Measurements from ENCODE around the gene METTL17. TPM values are rescaled to one million over a fixed set of nuclear protein-coding genes. Genes with fewer than 3 reads are reported as not detected.

METTL17 gene
- total RNA-seq, 1 experiment from 2014 or later = 80.5 TPM

DNA sequence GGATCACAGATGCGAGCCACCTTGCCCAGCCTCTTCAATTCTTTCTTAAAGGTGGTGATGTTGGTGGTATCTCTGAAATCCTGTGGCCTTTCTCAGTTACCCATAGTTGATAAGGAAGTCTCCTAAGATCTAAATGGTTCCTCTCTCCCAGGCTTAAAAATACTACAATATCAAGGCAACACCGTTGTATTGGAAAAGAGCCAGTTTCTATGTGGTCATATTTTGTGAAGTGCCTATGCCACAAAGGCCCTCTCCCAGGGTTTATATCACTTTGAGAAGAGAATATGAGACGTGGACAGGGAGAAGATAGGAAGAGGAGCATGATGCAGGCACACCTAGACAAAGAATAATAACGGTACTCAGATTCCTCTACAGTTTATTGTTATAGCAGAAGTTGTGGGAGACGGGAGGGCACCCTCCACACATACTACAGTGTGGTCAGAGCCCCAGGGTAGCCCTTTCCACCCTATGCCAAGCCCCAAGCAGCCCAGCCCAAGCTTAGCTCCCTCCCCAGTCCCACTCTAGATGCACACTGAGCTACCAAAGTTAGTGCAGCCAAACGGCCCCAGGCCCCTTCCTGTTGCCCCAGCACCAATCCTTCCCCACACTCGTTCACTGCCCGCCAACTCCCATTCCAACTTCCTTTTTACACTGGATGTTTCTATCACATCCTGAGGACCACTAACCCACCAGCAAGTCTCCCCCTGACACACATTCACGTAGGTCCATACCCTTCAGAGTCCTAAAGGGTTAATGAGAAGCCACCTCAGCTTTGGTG, 26.8 kb downstream of the METTL17 start:
- Mint-ChIP-seq H3K4me3 (ENCODE audit: unreplicated experiment) (no peak overlapping the region), H3K4me1 (ENCODE audit: low read depth, unreplicated experiment) (peaks cover 7% of the 10 kb centered on the region), H3K9me3 (ENCODE audit: unreplicated experiment) (no peaks in the 10 kb centered on the region), H3K27me3 (ENCODE audit: insufficient read depth, unreplicated experiment) (no peaks in the 10 kb centered on the region), H3K36me3 (ENCODE audit: insufficient read depth, unreplicated experiment) (peaks cover 7% of the 10 kb centered on the region), H3K27ac (ENCODE audit: unreplicated experiment) (no peak overlapping the region)
- no peak for DNase-seq
- no peaks in the 10 kb centered on the region for H3K9me3 ChIP-seq
- TF ChIP-seq CTCF (IDR thresholded peaks at IDR 0.05; ENCODE audit: insufficient read depth in 1 of 2, low read depth in 1 of 2, low read length in 1 of 2, severe bottlenecking in 1 of 2, unreplicated experiment in 1 of 2) = no peak
- H3K27me3 ChIP-seq (replicated peaks; ENCODE audit: control insufficient read depth, insufficient read depth, low read length) = no peaks in the 10 kb centered on the region
- BruUV-seq (replicated peaks) = no TSS peak
- H3K36me3 ChIP-seq (ENCODE audit: control insufficient read depth, insufficient read depth, low read length) = no peaks in the 10 kb centered on the region
- POLR2A ChIA-PET = no interaction called here
- intact Hi-C loops (cut with micrococcal nuclease; ENCODE audit: unreplicated experiment) = loop anchor here (5.0 kb wide), 1 partner anchor 41 kb away; the partner anchor contains the start of gene RNASE8
- H3K4me3 ChIP-seq (ENCODE audit: low read depth, low read length) = no peak overlapping the region
- H3K4me1 ChIP-seq = no peaks in the 10 kb centered on the region; the same call in 1 of the 2 replicates
- CTCF ChIA-PET = interaction anchor here (2.2 to 2.3 kb wide), 2 partner anchors 24 to 27 kb away, joined by 8 to 10 read pairs; no protein-coding TSS in a partner anchor

DNA sequence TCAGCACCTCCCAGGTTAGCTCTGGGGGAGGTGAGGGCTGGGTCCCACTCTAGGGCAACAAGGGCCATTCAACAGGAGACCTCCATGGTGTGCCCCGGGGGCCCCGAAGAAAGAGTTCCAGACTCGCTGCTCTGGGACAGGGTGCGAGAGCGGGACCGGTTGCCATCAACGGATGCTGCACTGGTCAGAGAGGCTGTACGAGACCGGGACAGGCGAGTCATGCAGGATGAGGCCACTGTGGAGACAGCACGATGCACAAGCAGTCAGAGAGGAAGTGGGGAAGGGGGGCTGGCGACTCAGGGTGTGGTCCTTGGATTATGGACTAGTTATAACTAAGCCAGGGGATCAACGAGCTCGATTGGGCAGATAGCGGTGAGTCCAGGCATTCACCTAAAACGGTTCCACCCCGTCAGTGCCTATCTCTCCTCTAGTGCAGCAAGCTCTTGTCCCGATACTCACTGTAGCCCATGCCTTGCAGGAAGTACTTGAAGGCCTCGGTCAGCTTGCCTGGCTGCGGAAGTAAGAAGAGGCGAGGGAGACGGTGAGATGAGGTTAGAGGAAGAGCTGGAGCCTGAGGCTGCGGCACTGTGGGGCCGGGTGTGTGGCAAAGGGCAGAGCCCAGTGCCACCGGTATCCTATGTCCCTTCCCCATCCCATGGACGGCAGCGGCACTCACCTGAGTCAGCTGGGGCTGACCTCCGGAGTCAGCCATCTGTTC, 27.9 kb downstream of the METTL17 start:
- Mint-ChIP-seq H3K27ac (ENCODE audit: unreplicated experiment) (no peak overlapping the region), H3K4me3 (ENCODE audit: unreplicated experiment) (no peak overlapping the region), H3K4me1 (ENCODE audit: low read depth, unreplicated experiment) (peaks cover 13% of the 10 kb centered on the region), H3K36me3 (ENCODE audit: insufficient read depth, unreplicated experiment) (peaks cover 7% of the 10 kb centered on the region), H3K27me3 (ENCODE audit: insufficient read depth, unreplicated experiment) (no peaks in the 10 kb centered on the region), H3K9me3 (ENCODE audit: unreplicated experiment) (no peaks in the 10 kb centered on the region)
- H3K4me1 ChIP-seq = no peaks in the 10 kb centered on the region
- H3K36me3 ChIP-seq (ENCODE audit: control insufficient read depth, insufficient read depth, low read length) = no peaks in the 10 kb centered on the region
- BruUV-seq (replicated peaks) = no TSS peak
- intact Hi-C loops (cut with micrococcal nuclease; ENCODE audit: unreplicated experiment) = loop anchor here (5.0 kb wide), 1 partner anchor 40 kb away; the partner anchor contains the start of gene RNASE8
- DNase-seq = no peak
- H3K4me3 ChIP-seq (ENCODE audit: low read depth, low read length) = no peak overlapping the region
- POLR2A ChIA-PET = no interaction called here
- no peaks in the 10 kb centered on the region for H3K27me3 ChIP-seq (replicated peaks; ENCODE audit: control insufficient read depth, insufficient read depth, low read length)
- CTCF ChIA-PET = interaction anchor here (2.3 kb wide), 1 partner anchor 23 kb away, joined by 8 read pairs; no protein-coding TSS in a partner anchor
- TF ChIP-seq CTCF (IDR thresholded peaks at IDR 0.05; ENCODE audit: insufficient read depth in 1 of 2, low read depth in 1 of 2, low read length in 1 of 2, severe bottlenecking in 1 of 2, unreplicated experiment in 1 of 2) = no peak
- H3K9me3 ChIP-seq = no peaks in the 10 kb centered on the region

- intact Hi-C loops (cut with micrococcal nuclease; ENCODE audit: unreplicated experiment) = loop anchor here (5.0 kb wide), 1 partner anchor 39 kb away; the partner anchor contains the start of gene RNASE8
- no peak for DNase-seq
- Histone ChIP-seq H3K36me3 (ENCODE audit: control insufficient read depth, insufficient read depth, low read length) (no peaks in the 10 kb centered on the region), H3K4me1 (no peaks in the 10 kb centered on the region; the same call in 1 of the 2 replicates), H3K9me3 (no peaks in the 10 kb centered on the region), H3K4me3 (ENCODE audit: low read depth, low read length) (no peak overlapping the region), H3K27me3 (replicated peaks; ENCODE audit: control insufficient read depth, insufficient read depth, low read length) (no peaks in the 10 kb centered on the region)
- ChIA-PET CTCF (interaction anchor here (2.3 kb wide), 1 partner anchor 22 kb away, joined by 8 read pairs; no protein-coding TSS in a partner anchor), POLR2A (no interaction called here)
- no peak overlapping the region for H3K4me3 Mint-ChIP-seq (ENCODE audit: unreplicated experiment)
- BruUV-seq (replicated peaks) = no TSS peak
- H3K36me3 Mint-ChIP-seq (ENCODE audit: insufficient read depth, unreplicated experiment) = peaks cover 7% of the 10 kb centered on the region
- H3K9me3 Mint-ChIP-seq (ENCODE audit: unreplicated experiment) = no peaks in the 10 kb centered on the region
- TF ChIP-seq CTCF (IDR thresholded peaks at IDR 0.05; ENCODE audit: insufficient read depth in 1 of 2, low read depth in 1 of 2, low read length in 1 of 2, severe bottlenecking in 1 of 2, unreplicated experiment in 1 of 2) = no peak
- H3K27ac Mint-ChIP-seq (ENCODE audit: unreplicated experiment) = no peak overlapping the region
- H3K4me1 Mint-ChIP-seq (ENCODE audit: low read depth, unreplicated experiment) = peaks cover 18% of the 10 kb centered on the region
- H3K27me3 Mint-ChIP-seq (ENCODE audit: insufficient read depth, unreplicated experiment) = no peaks in the 10 kb centered on the region
Measured at GRCh38 chr14:21018286-21018685, 28.5 kb downstream of the METTL17 start.

Measured in Caco-2 (cell line).